Measurements from ENCODE around the gene SERPINH1.

The SERPINH1 gene

DNA sequence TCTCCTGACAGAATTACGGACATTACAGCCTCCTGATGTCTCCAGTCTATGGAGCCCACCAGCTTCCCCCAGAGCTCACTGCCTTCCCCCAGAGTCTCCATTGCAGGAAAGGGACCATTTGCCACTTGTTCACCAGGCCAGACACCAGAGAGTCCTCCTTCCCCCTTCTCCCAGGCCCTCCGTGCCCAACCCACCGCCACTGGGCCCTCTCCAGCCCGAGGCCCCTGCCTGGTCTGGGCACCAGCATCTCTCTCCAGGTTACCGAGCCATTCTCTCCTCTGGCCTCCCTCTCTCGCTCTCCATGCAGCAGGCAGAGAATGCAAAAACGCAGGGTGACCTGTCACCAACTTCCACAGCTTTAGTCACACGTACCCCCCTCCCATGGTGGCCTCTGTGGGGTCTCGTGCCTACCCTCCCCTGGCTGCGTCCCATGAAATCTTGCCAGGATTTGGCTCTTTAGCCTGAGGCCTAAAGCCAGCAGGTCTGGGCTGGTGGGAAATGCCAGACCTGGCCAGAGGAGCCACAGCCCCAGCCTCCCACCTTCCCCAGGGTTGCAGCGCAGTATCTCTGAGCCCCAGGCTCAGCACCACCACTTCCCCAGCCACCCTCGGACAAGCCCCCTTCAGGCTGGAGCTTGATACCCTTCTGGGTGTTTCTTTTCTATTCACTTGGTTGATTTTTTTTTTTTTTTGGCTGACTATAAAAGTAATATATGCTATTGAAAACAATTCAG is 6.8 kb upstream of the SERPINH1 start:
- DNase-seq (ENCODE audit: low read depth): no peak

DNA sequence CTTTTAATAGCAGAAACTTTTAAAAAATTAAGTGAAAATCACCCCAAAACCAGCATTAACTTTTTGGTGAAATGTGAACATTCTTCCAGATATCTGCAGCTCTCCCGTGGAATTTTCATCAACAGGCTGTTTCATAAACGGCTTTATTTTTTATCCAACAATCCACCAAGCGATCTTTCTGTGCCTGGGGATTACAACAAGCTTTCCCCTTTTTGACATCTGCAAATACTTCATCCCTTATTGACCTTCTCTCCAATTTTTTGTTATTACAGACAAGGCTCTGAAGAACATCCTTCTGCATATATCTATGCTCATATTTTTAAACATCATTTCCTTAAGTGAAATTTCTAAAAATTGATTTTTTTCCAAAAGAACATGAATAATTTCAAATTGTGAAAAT is 5.8 kb upstream of the SERPINH1 start:
- DNase-seq (ENCODE audit: low read depth): no peak

DNA sequence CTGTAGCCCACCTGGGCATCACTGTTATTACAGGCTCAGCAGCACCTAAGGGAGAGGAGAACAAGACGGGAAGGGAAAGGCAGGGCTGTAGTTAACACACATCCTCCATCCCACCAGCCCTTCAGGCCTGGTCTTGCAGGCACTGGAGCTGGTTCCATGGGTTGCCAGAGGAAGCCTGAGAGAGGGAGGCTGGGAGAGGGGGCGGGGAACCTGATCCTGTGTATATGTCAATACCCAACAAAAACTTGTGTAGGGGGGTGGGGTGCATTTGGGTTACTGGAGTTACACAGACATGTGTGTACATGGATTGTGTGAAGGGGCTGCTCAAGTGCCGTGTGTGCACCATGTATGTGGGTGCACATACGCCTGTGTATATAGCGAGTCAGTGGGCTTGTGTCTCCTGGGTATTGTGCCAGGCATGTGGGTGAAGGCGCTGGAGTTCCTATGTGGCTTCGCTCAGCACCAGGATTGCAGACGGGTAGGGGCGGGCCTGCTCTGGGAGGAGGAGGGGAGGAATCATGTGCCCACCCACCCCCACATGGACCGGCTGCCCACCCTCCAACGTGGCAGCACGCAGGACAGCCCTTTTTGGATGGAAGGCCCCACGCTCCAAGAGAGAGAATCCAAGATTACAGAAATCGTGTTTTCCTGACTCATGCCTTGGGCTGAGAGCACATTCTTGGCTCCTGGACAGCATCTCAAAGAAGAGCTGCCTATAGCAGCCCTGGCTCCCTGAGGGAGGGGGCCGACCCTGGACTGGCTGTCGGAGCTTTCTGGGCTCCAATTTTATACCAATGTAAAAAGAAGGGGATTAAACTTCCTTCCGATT is 4.2 kb upstream of the SERPINH1 start:
- no peak for DNase-seq (ENCODE audit: low read depth)

DNA sequence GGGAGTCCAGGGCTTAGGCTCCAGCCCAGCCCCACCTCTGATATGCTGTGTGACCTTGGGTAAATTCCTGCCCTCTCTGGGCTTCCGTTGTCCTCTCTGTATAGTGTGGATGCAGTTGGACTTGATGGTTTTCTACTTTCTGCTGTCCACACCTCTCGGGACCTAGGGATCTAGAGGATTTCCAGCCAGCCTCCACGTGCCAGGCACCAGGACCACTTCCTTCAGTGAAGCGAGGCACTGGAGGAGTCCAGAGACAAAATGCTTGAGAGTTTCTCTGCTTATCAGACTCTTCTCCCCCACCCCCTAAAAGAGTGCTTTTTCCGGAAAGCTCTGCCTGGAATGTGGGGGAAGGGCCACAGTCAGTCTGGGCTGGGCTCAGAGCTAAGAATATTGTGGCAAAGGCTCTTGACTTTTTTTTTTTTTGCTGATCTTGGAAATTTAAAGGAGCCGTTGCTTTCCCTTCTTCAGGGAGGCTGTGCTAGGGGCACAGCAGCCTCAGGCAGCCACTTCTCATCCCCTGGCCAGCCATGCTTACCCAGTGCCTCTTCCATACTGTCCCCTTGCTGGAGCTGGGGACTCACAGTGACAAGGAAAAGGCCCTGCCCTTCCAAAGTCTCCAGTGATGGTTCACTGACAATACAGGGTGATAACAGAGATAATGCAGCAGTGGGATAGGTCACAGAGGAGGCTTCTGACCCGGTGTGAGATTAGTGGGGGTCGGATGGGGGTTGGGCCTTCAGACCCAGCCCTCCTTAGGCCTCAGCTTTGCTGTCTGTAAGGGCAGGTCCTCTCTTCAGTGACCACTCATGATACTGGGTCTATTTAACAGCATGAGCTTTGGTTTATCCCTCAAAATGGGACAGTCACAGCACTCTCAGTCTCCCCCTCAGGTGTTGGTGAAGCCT is 2.9 kb upstream of the SERPINH1 start:
- no peak for DNase-seq (ENCODE audit: low read depth)

DNA sequence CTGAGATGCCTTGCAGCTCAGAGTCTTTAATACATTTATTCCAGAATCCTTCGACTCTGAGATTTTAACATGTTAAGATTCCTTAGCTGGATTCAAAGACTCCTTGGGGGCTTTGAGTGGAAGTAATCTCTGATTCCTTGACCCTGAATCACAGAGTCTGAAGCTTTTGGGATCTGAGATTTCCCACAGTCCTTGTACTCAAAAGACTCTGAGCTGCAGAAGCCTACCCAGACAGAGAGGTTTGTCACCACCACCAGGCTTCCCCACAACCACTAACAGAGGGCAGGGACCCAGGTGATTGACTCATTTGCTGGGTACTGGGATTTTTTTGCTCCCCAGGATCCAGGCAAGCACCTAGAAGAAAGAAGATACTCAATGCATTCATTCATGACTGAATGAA is 1.4 kb upstream of the SERPINH1 start:
- no peak for DNase-seq (ENCODE audit: low read depth)

DNA sequence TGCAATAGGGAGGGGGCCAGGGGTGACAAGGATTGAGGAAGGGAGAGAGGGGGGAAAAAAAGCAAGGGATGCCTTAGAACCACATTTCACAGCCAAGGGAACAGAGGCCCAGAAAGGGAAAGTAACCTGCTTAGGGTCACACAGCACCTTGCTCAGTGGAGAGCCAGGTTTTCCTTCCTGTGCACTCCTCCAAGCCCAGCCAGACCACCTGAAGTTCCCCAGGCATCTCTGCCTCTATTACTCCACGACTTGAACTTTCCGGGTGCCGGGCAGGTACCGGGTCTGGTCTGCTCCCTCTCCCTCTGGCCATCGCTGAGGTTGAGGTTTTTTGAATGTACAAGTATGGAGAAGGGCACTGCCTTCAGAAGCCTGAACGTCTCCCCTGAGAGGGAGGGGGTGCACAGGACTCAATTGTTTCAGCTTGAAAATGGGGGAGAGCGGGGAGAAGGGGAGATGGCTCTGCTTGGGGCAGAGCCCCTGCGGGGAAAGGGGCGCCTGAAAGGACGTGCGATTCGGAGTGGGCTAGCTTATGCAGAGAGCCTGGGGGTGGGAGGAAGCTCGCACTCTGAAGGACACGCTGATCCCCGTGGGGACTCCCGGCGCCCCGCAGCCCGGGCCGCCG is 516 bp upstream of the SERPINH1 start:
- DNase-seq (ENCODE audit: low read depth): no peak

DNA sequence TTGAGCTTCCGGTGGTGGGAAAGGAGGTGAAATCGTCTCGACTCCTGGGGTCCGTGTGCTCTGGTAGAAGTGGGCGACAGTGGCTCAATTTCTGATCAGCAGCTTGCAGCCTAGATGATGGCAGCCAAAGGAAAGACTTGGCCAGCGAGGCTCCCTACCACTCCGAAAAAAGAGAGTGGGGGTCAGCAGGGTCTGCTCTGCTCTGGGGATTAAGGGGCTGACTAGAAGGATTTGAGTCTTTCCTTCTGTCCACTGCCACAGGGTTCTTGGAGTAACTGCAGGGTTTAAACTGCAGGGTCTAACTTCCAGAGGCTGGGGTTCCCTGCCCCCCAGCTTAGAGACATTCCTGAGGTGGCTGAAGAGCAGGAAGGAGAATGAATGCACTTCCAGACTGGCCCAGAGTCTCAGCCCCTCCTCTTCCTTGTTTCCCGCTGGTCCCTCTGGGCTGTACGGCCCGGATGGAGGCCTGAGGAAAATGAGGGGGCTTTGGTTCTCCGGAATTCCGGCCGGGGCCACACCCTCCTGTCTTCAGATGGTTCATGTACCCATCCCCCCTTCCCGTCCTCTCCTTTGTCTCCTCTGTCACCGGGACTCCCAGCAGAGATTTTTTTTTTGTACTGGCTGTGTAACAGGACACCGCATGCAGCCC is 907 bp downstream of the SERPINH1 start:
- no peak for DNase-seq (ENCODE audit: low read depth)

DNA sequence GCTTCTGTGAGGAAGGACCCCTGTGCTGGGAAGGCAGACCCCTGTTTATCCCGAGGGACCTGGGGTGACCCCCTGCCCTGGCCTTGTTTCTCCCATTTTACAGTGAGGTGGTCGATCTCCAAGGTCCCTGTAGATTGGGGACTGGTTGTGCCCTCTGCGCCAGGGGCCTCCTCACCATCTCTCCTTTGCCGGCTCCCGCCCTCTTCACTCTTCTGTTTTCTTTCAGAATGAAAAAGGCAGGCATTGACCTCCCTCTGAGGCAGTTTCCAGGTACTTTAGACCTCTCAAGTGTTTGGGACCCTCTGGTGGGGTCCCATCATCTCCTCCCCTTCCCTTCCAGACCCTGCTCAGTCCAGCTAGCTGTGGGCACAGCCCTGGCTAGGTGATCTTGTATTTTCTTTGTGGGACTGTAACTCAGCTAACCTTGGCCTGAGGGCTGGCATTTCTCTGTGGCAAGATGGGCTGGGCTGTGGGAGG is 1.5 kb downstream of the SERPINH1 start:
- DNase-seq (ENCODE audit: low read depth): no peak

DNA sequence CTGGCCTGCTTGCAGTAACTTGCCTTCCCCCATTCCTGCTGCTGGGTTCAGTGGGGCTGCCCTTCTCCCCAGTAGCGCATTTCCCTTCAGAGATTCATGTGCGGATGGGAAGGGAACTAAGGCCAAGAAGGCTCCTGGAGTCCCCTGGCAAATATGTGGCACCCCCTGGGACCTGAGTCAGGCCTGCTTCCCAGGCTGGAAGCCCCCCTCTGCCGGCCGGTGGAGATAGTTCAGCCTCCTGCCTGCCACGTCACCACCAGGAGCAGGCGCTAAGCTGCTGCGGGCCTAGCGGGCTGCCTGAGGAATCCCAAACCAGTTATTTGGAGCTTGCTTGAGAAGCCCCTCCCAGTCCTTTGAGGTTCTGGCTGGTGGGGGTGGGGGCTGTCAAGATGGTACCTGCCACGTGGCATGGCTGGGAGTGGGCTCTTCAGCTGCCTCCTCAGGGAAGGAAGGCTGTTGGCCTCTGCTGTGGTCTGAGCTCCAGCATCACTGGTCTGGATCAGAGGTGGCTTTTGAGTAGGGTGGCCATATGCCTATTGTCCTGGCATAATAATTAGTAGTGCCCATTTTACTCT is 2.0 kb downstream of the SERPINH1 start:
- no peak for DNase-seq (ENCODE audit: low read depth)

DNA sequence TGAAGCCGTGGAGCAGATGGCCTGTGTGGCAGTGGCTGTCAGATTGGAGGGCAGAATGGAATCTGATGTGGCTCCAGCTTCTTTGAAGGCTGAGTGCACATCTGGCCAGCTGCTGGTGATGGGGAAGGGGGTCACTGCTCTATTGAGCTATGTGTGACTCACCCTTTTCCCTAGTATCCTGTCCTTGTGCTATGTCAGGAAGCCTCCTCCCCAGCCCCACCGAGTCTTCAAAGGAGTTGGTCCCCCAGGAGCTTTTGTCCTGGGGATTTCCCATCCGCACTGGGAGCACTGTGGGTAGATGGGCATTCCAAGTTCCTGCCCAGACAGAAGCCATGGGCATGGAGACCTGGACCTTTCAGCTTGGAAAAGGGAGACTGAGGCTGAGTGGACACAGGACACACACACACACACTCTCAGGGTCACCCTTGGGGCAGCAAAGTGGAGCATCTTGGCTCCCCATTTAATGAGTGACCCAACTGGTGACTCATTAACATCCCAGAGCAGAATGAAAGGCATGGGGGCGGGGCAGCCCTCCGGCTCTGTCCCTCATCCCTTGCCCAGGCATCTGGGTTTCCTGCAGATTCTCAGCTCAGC is 3.3 kb downstream of the SERPINH1 start:
- DNase-seq (ENCODE audit: low read depth): no peak

DNA sequence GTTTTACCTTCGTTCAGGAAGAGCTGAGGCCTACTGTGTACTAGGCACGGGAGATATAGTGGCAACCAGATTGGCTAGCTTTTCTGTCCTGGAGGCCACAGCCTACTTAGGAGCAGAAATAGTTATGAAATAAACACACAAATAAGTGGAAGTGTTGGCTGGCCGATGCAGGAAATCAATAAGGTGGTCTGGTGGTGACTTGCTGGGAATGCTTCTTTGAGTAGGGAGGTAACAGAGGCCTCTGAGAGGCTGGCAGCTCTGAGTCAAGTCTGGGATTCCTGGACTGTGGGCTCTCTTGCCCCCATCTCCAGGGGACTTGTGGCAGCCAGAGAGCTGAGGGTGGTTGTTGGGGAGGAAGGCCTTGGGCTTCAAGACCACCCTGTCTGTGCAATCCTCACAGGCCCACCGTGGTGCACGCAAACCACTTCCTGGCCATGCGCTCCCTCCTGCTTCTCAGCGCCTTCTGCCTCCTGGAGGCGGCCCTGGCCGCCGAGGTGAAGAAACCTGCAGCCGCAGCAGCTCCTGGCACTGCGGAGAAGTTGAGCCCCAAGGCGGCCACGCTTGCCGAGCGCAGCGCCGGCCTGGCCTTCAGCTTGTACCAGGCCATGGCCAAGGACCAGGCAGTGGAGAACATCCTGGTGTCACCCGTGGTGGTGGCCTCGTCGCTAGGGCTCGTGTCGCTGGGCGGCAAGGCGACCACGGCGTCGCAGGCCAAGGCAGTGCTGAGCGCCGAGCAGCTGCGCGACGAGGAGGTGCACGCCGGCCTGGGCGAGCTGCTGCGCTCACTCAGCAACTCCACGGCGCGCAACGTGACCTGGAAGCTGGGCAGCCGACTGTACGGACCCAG is 4.1 kb downstream of the SERPINH1 start:
- no peak for DNase-seq (ENCODE audit: low read depth)

DNA sequence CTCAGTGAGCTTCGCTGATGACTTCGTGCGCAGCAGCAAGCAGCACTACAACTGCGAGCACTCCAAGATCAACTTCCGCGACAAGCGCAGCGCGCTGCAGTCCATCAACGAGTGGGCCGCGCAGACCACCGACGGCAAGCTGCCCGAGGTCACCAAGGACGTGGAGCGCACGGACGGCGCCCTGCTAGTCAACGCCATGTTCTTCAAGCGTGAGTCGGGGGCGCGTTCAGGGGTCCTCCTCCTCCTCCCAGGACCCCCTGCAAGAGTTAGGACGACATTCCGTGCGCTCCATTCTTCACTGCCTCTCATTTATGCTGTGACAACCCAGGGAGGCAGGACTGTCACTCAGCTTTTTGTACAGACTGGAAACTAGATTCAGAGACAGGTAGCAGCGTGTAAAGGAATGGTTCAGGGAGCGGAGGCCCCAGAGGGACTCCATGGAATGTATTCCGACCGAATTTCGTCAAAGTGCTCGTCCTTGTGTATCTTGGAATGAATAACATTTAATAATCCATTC is 4.8 kb downstream of the SERPINH1 start:
- DNase-seq (ENCODE audit: low read depth): no peak

DNA sequence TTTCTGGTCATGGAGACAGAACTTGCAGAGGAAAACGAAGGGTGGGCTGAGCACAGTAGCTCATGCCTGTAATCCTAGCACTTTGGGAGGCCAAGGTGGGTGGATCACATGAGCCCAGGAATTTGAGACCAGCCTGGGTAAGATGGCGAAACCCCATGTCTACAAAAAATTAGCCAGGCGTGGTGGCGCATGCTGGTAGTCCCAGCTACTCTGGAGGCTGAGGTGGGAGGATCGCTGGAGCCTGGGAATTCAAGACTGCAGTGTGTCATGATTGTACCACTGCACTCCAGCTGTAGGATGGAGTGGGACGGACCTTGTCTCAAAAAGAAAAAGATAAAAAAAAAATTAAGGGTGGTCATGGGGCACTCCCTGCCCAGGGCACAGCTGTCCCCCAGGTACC is 5.9 kb downstream of the SERPINH1 start:
- DNase-seq (ENCODE audit: low read depth): no peak

DNA sequence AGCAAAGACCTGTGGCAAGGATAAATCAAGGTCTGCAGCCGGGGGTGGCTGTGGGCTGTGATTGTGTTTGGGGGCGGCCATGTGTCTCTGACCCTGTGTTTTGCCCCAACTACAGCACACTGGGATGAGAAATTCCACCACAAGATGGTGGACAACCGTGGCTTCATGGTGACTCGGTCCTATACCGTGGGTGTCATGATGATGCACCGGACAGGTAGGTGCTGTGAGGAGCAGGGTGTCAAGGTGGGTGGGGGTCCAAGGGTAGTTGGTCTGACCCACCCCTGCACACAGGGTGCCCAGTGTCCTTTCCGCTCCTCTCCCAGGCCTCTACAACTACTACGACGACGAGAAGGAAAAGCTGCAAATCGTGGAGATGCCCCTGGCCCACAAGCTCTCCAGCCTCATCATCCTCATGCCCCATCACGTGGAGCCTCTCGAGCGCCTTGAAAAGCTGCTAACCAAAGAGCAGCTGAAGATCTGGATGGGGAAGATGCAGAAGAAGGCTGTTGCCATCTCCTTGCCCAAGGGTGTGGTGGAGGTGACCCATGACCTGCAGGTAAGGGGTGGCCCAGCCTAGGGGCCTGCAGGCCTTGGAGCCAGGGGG is 6.7 kb downstream of the SERPINH1 start:
- DNase-seq (ENCODE audit: low read depth): no peak

DNA sequence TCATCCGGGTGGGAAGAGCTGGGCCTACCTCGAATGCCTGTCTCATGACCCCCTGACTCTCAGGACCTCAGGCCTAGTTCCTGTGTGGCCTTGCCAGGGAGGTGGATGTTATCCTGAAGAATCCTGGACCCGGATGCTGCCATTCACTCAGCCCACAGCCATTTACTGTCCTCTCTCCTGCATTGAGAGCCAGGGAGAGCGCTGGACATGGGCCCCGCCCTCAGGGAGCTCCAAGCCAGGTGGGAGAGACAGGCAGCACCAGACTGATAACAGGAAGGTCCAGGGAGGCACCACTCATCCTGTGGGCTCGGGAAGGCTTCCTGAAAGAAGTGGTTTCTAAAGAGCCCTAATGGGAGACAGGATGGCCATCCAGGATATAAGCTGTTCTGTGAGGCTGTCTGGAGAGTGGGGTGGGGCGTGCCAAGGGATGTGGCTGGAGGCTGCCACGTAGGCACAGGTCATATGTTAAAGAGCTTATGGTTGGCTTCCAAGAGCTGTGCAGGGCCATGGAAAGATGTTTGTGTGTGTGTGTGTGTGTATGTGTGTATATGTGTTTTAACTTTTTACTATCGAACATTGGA is 8.6 kb downstream of the SERPINH1 start:
- DNase-seq (ENCODE audit: low read depth): no peak

DNA sequence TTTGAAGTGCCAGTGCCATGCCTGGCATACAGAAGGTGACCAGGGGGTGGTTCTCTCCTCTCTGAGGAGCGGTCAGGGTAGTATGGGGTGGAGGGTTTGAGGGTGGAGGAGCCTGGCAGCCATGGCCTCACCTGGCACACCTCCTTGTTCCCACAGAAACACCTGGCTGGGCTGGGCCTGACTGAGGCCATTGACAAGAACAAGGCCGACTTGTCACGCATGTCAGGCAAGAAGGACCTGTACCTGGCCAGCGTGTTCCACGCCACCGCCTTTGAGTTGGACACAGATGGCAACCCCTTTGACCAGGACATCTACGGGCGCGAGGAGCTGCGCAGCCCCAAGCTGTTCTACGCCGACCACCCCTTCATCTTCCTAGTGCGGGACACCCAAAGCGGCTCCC is 9.6 kb downstream of the SERPINH1 start:
- DNase-seq (ENCODE audit: low read depth): no peak

DNA sequence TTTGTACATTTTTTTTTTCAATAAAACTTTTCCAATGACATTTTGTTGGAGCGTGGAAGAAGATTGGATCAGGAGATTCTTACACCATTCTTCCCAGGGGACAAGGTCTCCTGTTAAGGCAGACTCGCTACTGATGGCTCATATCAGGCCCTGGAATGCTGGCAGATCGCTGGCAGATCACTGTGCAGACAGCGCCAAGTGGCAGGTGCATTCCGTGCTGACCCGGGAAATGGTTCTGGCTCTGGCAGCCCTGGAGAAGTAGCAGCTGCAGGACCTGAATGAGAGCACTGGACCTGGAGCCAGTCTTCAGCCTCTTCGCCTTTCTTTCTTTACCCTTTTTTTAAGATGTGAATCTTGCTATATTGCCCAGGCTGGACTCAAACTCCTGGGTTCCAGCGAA is 10.7 kb downstream of the SERPINH1 start:
- no peak for DNase-seq (ENCODE audit: low read depth)

DNA sequence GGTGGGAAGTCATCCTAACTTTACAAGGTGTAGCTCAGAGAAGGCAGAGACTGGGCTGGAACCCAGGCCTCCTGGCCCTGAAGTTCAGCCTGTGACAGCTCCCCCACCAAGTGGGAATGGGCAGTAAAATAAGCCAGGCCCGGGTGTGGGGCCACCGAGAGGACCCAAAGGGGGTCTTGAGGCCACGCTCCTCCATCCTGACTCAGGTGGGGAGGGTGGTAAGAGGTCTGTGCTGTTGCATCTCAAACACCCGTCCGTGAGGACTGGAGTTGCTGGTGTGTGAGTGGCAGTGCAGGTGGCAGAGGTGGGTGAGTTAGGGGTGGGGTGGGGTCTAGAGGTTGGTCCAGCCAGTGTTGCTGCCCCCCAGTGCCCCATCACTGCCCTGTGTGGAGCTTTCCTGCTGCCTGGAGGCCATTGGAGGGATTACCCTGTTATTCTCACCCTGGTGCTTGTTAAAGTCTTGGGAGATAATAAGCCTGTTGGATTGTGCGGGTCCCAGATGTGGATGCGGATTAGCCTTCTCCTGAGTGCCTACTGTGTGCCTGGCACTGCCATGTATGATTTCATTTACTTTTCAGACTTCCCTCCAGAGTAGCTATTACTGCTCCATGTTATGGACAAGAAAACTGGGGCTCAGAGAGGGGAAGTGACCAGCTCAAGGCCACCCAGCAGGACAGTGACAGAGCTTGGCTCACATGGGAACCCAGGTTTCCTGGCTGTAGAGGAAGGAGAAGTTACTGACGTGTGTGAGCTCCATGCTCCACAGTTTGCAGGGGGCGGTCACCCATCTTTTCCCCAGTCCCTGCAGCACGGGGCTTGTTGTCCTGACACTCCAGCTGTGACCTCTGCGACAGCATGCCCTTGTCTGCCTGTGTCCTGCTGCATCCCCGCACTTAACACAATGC is 12.9 kb downstream of the SERPINH1 start:
- DNase-seq (ENCODE audit: low read depth): no peak

All from activated T-cell treated with anti-CD3 and anti-CD28 coated beads for 1 hour (primary cell).